GM12878 (cell line): ENCODE results near the gene MEF2C. TPM values are rescaled to one million over a fixed set of nuclear protein-coding genes. Genes with fewer than 3 reads are reported as not detected.

Experiments used
- ATAC-seq: fragments of 200-7000 bp; cut with Tn5 transposase; 3 replicates; pipeline ENCODE4 v1.9.1; 2020; ENCODE audit warnings: mild to moderate bottlenecking, moderate library complexity
- BruUV-seq: library from RNA; stranded (reverse); fragments of 400-500 nt; replicated peaks from 2 replicates; lab custom pipeline; 2021; lab: Mats Ljungman, UMichigan
- CTCF ChIA-PET: fragments of 300-600 bp; sonication (Branson Sonifier 250); formaldehyde crosslinking; extraction: SDS; loops from one replicate; lab custom pipeline; 2021; ENCODE audit warnings: inconsistent platforms; lab: Yijun Ruan, JAX
- POLR2A ChIA-PET: fragments of 350-600 bp; formaldehyde crosslinking; extraction: SDS; loops from one replicate; lab custom pipeline; 2021; ENCODE audit warnings: inconsistent platforms; lab: Charles Lee
- RAD21 ChIA-PET: fragments of 300-600 bp; sonication (Branson Sonifier 250); formaldehyde crosslinking; loops from one replicate; lab custom pipeline; 2023; ENCODE audit warnings: antibody characterized with exemption; ENCODE audit not compliant: unreplicated experiment; lab: Charles Lee
- SMC1A ChIA-PET: fragments of 300-600 bp; sonication (Branson Sonifier 250); formaldehyde crosslinking; loops from one replicate; lab custom pipeline; 2023; ENCODE audit not compliant: unreplicated experiment, uncharacterized antibody; lab: Charles Lee
- DNase-seq: peaks from one replicate; pipeline ENCODE4 v3.0.0-alpha.2; 2011; ENCODE audit warnings: low read depth, low spot score
- FAIRE-seq: peaks from 3 replicates; lab custom pipeline; 2011; peaks lifted over from hg19 to GRCh38; lab: Jason Lieb, UNC
- H2AFZ ChIP-seq: 2 replicates; pipeline ENCODE4 v1.6.0; 2011; ENCODE audit warnings: low read depth, low read length, control low read depth; ENCODE audit not compliant: control insufficient read depth
- H3K27ac ChIP-seq: 2 replicates; pipeline ENCODE4 v1.5.1; 2011; ENCODE audit warnings: control low read depth; ENCODE audit not compliant: control insufficient read depth, insufficient read depth
- H3K27me3 ChIP-seq, 2 experiments: replicated peaks in 1 of 2; 2 replicates each; pipeline versions ENCODE4 v1.6.0 to v1.6.1; 2011; ENCODE audit warnings: low read length in 1 of 2; ENCODE audit not compliant: control insufficient read depth in 2 of 2, insufficient read depth in 2 of 2
- H3K36me3 ChIP-seq, 2 experiments: 2 replicates each; pipeline ENCODE4 v1.5.1; 2011; ENCODE audit warnings: low read length in 1 of 2; ENCODE audit not compliant: control insufficient read depth in 2 of 2, insufficient read depth in 2 of 2
- H3K4me1 ChIP-seq: 2 replicates; pipeline ENCODE4 v1.6.1; 2011; ENCODE audit warnings: mild to moderate bottlenecking, low read length, moderate library complexity, mixed read lengths; ENCODE audit not compliant: control insufficient read depth, insufficient read depth
- H3K4me2 ChIP-seq: 2 replicates; pipeline ENCODE4 v1.6.0; 2011; ENCODE audit warnings: control low read depth; ENCODE audit not compliant: control insufficient read depth, insufficient read depth
- H3K4me3 ChIP-seq: fragments of 200-600 bp; sonication (generic); 2 replicates; pipeline ENCODE4 v1.5.1; 2016
- H3K79me2 ChIP-seq: 2 replicates; pipeline ENCODE4 v1.6.0; 2011; ENCODE audit warnings: low read length; ENCODE audit not compliant: control insufficient read depth, insufficient read depth
- H3K9ac ChIP-seq: 2 replicates; pipeline ENCODE4 v1.8.0; 2011; ENCODE audit warnings: low read length, control low read depth, mixed read lengths; ENCODE audit not compliant: control insufficient read depth, insufficient read depth
- H3K9me3 ChIP-seq: replicated peaks from 3 replicates; pipeline ENCODE4 v1.5.1; 2011; ENCODE audit warnings: mild to moderate bottlenecking, low read length; ENCODE audit not compliant: control insufficient read depth, insufficient read depth
- H4K20me1 ChIP-seq: 2 replicates; pipeline ENCODE4 v1.6.0; 2011; ENCODE audit not compliant: control insufficient read depth, insufficient read depth
- ATF3 ChIP-seq: IDR thresholded peaks from 2 replicates; pipeline ENCODE4 v1.6.1; 2011; ENCODE audit warnings: low read depth, mild to moderate bottlenecking, low read length, moderate library complexity, borderline replicate concordance; ENCODE audit errors: extremely low read depth
- ATF7 ChIP-seq: fragments of 450-650 bp; IDR thresholded peaks from 2 replicates; pipeline ENCODE4 v1.6.1; 2016; ENCODE audit warnings: low read depth, mild to moderate bottlenecking
- CEBPZ ChIP-seq: fragments of 150-350 bp; IDR thresholded peaks from 2 replicates; pipeline ENCODE4 v1.6.1; 2016; ENCODE audit warnings: low read depth, low read length
- E2F4 ChIP-seq: IDR thresholded peaks from 2 replicates; pipeline ENCODE4 v1.6.1; 2012; ENCODE audit warnings: low read depth, low read length, improper control_type of control experiment
- EED ChIP-seq: sonication (generic); IDR thresholded peaks from 2 replicates; pipeline ENCODE4 v1.6.1; 2016; ENCODE audit warnings: antibody characterized with exemption, low read depth
- HSF1 ChIP-seq: fragments of 150-350 bp; IDR thresholded peaks from 2 replicates; pipeline ENCODE4 v1.6.1; 2014; ENCODE audit warnings: mild to moderate bottlenecking, low read depth, low read length
- IRF5 ChIP-seq: fragments of 450-650 bp; IDR thresholded peaks from 2 replicates; pipeline ENCODE4 v1.6.1; 2017; ENCODE audit warnings: borderline replicate concordance
- LARP7 ChIP-seq: fragments of 450-650 bp; IDR thresholded peaks from 2 replicates; pipeline ENCODE4 v1.6.1; 2017; ENCODE audit warnings: mild to moderate bottlenecking
- REST ChIP-seq: IDR thresholded peaks from 2 replicates; pipeline ENCODE4 v1.6.1; 2012; ENCODE audit warnings: mild to moderate bottlenecking, low read depth, low read length
- SMARCA5 ChIP-seq: fragments of 450-650 bp; IDR thresholded peaks from 2 replicates; pipeline ENCODE4 v1.6.1; 2017; ENCODE audit warnings: mild to moderate bottlenecking
- SUZ12 ChIP-seq: fragments of 200-600 bp; sonication (generic); IDR thresholded peaks from one replicate; pipeline ENCODE4 v1.6.1; 2018; ENCODE audit warnings: antibody characterized with exemption, mild to moderate bottlenecking; ENCODE audit not compliant: unreplicated experiment
- TAF1 ChIP-seq: IDR thresholded peaks from 2 replicates; pipeline ENCODE4 v1.6.1; 2011; ENCODE audit warnings: mild to moderate bottlenecking, low read depth, low read length, borderline replicate concordance
- WGBS: methylation state at CpG from one replicate; pipeline ENCODE4 v1.1.6; 2016; ENCODE audit warnings: low lambda C conversion rate; ENCODE audit not compliant: insufficient replicate concordance, insufficient coverage; ENCODE audit errors: missing lambda C conversion rate; 5-methylcytosine and 5-hydroxymethylcytosine counted together
- in situ Hi-C: fragments of 300-500 bp; cut with MboI; formaldehyde crosslinking; loops from 9 replicates; pipeline ENCODE4 v1.14.3; 2018; ENCODE audit warnings: mixed read lengths
- intact Hi-C: fragments of 100-400 bp; cut with micrococcal nuclease; formaldehyde crosslinking; loops from one replicate; pipeline ENCODE4 v1.14.2; 2022; ENCODE audit not compliant: unreplicated experiment
- polyA plus RNA-seq, 11 experiments: library from polyadenylated mRNA; depleted of rRNA in 4 of 11; unstranded in 6 of 11; stranded (reverse) in 5 of 11; fragments of >200 nt; fragmentation: Nextera tagmentation in 4 of 11; fragmentation: Illumina TruSeq in 1 of 11; extraction: Ambion mirVana in 4 of 11; extraction: Trizol in 1 of 11; gene quantifications; 1 replicate in 1 of 11; 2 replicates in 10 of 11; pipeline versions ENCODE4 v1.2.1 to v1.2.3, GENCODE V29; 2011 to 2016; ENCODE audit warnings: inconsistent platforms in 2 of 11, missing spikeins in 2 of 11, low read depth in 1 of 11
- total RNA-seq, 4 experiments: library from RNA; depleted of rRNA in 3 of 4; stranded (reverse); fragments of >200 nt in 3 of 4; fragmentation: Illumina TruSeq in 1 of 4; extraction: Trizol in 1 of 4; gene quantifications; 2 replicates each; pipeline versions ENCODE4 v1.2.1 to v1.2.3, GENCODE V29; 2013 to 2021

The MEF2C gene
- total and polyA plus RNA-seq, 10 of the 15 experiments (the other 5 are each of a cell fraction or from before 2014, with no cell fraction given), result 104 to 225 (median 180) TPM

GRCh38 chr5:88694023-88694679 is 188.8 kb downstream of the MEF2C start:
- Histone ChIP-seq H3K27me3 (peaks cover 23 to 27% of the 10 kb centered on the region in 2 experiments), H3K27ac (no peak overlapping the region), H3K4me1 (no peaks in the 10 kb centered on the region; the same call in 1 of the 2 replicates), H3K4me2 (no peak overlapping the region), H4K20me1 (no peaks in the 10 kb centered on the region), H3K9ac (no peak overlapping the region), H2AFZ (no peak overlapping the region), H3K4me3 (no peak overlapping the region), H3K79me2 (no peaks in the 10 kb centered on the region), H3K36me3 (no peaks in the 10 kb centered on the region), H3K9me3 (no peaks in the 10 kb centered on the region; the same call in 2 of the 3 replicates)
- no peak for FAIRE-seq
- 50% methylated on average over 25 of the region's 28 CpGs for WGBS
- POLR2A ChIA-PET, result no interaction called here
- intact Hi-C loops (no loop called here), in situ Hi-C loops (no loop called here)
- CTCF ChIA-PET, result no interaction called here
- BruUV-seq, result no TSS peak
- no peak for DNase-seq
- SMC1A ChIA-PET, result interaction anchor here (4.4 kb wide), 1 partner anchor 912 kb away, joined by 40 read pairs; no protein-coding TSS in a partner anchor
- no peak for ATAC-seq
- RAD21 ChIA-PET, result no interaction called here
- TF ChIP-seq SUZ12 (no peak), EED (no peak), HSF1 (no peak), REST (no peak), CEBPZ (no peak), ATF7 (no peak), ATF3 (no peak), IRF5 (no peak), SMARCA5 (no peak), LARP7 (no peak), E2F4 (no peak), TAF1 (no peak)
